ENCODE data around the gene ASB16.

DNA sequence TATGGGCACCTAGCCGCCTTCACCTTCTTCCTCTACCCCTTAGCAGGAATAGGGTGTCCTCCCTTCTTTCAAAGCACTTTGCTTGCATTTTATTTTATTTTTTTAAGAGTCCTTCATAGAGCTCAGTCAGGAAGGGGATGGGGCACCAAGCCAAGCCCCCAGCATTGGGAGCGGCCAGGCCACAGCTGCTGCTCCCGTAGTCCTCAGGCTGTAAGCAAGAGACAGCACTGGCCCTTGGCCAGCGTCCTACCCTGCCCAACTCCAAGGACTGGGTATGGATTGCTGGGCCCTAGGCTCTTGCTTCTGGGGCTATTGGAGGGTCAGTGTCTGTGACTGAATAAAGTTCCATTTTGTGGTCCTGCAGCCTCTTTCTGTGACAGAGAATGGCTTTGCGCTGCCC lies 20.9 kb downstream of the ASB16 start:
- TF ChIP-seq, protein P1, sequence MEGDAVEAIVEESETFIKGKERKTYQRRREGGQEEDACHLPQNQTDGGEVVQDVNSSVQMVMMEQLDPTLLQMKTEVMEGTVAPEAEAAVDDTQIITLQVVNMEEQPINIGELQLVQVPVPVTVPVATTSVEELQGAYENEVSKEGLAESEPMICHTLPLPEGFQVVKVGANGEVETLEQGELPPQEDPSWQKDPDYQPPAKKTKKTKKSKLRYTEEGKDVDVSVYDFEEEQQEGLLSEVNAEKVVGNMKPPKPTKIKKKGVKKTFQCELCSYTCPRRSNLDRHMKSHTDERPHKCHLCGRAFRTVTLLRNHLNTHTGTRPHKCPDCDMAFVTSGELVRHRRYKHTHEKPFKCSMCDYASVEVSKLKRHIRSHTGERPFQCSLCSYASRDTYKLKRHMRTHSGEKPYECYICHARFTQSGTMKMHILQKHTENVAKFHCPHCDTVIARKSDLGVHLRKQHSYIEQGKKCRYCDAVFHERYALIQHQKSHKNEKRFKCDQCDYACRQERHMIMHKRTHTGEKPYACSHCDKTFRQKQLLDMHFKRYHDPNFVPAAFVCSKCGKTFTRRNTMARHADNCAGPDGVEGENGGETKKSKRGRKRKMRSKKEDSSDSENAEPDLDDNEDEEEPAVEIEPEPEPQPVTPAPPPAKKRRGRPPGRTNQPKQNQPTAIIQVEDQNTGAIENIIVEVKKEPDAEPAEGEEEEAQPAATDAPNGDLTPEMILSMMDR (IDR thresholded peaks at IDR 0.05; ENCODE audit: poor library complexity, severe bottlenecking): no peak
- TF ChIP-seq POLR2AphosphoS5 (IDR thresholded peaks at IDR 0.05) (no peak), EZH2 (IDR thresholded peaks at IDR 0.05; ENCODE audit: borderline replicate concordance, insufficient read depth, low read length, poor library complexity, severe bottlenecking) (no peak), RAD21 (conservative IDR thresholded peaks at IDR 0.05) (no peak), MXI1 (conservative IDR thresholded peaks at IDR 0.05; ENCODE audit: poor library complexity, severe bottlenecking) (no peak), TAF1 (IDR thresholded peaks at IDR 0.05; ENCODE audit: low read depth) (no peak), EP300 (conservative IDR thresholded peaks at IDR 0.05; ENCODE audit: poor library complexity, severe bottlenecking) (no peak), SMC3 (conservative IDR thresholded peaks at IDR 0.05; ENCODE audit: poor library complexity) (no peak)
